Measurements from ENCODE around the gene NLRC3. TPM values are rescaled to one million over a fixed set of nuclear protein-coding genes. Genes with fewer than 3 reads are reported as not detected.

NLRC3 gene
- total and polyA plus RNA-seq, 2 donors (not counting 1 experiment from before 2014, with no cell fraction given), result 28.8 to 35.7 TPM

GRCh38 chr16:3589001-3589400, 11.8 kb upstream of the NLRC3 start:
- CTCF ChIA-PET, result no interaction called here
- no peak overlapping the region for H3K9ac ChIP-seq (ENCODE audit: low read length)
- H3K4me3 ChIP-seq (ENCODE audit: control extremely low read depth in 1 of 5, extremely low read depth in 1 of 5, insufficient read depth in 1 of 5, low read depth in 2 of 5, low read length in 4 of 5), result no peak overlapping the region
- intact Hi-C loops (cut with micrococcal nuclease), result no loop called here
- H3K27ac ChIP-seq (ENCODE audit: low read length in 2 of 2), result no peak overlapping the region
- H3K4me2 ChIP-seq (replicated peaks; ENCODE audit: low read depth, low read length, poor library complexity, severe bottlenecking), result no peak overlapping the region
- POLR2A ChIA-PET, result no interaction called here
- Mint-ChIP-seq H3K27ac (no peak overlapping the region), H3K27me3 (no peaks in the 10 kb centered on the region), H3K4me3 (no peak overlapping the region), H3K4me1 (peaks cover 23% of the 10 kb centered on the region), H3K9me3 (ENCODE audit: insufficient read depth) (no peaks in the 10 kb centered on the region)
- H2AFZ ChIP-seq (ENCODE audit: insufficient read depth, low read depth, low read length, poor library complexity, severe bottlenecking), result no peak overlapping the region
- DNase-seq (no peak), ATAC-seq (ENCODE audit: low read depth) (no peak)
- 96% methylated on average over 22 of the region's 22 CpGs for WGBS (ENCODE audit: insufficient coverage)
- no peaks in the 10 kb centered on the region for H4K20me1 ChIP-seq (ENCODE audit: control insufficient read depth, insufficient read depth, low read length, poor library complexity, severe bottlenecking)
- no peaks in the 10 kb centered on the region for H3K27me3 ChIP-seq (replicated peaks in 1 of 4; ENCODE audit: control extremely low read depth in 1 of 4, control insufficient read depth in 3 of 4, insufficient read depth in 4 of 4, low read length in 3 of 4)
- peaks cover 0 to 2% (median 0%) of the 10 kb centered on the region in 3 donors for H3K9me3 ChIP-seq (ENCODE audit: control extremely low read depth in 1 of 3, control insufficient read depth in 2 of 3, insufficient read depth in 1 of 3, low read length in 2 of 3)
- no peaks in the 10 kb centered on the region for H3K79me2 ChIP-seq (ENCODE audit: control insufficient read depth, insufficient read depth, low read length)
- H3K36me3 ChIP-seq (replicated peaks in 1 of 2; ENCODE audit: control extremely low read depth in 1 of 2, control insufficient read depth in 1 of 2, extremely low read depth in 1 of 2, insufficient read depth in 2 of 2, low read length in 1 of 2), result peaks cover 0 to 14% of the 10 kb centered on the region in 2 experiments
- H3K4me1 ChIP-seq (ENCODE audit: control insufficient read depth in 2 of 2, insufficient read depth in 2 of 2, low read length in 2 of 2), result peaks cover 0 to 18% of the 10 kb centered on the region in 2 donors
- no peak for TF ChIP-seq CTCF (IDR thresholded peaks at IDR 0.05)

DNA sequence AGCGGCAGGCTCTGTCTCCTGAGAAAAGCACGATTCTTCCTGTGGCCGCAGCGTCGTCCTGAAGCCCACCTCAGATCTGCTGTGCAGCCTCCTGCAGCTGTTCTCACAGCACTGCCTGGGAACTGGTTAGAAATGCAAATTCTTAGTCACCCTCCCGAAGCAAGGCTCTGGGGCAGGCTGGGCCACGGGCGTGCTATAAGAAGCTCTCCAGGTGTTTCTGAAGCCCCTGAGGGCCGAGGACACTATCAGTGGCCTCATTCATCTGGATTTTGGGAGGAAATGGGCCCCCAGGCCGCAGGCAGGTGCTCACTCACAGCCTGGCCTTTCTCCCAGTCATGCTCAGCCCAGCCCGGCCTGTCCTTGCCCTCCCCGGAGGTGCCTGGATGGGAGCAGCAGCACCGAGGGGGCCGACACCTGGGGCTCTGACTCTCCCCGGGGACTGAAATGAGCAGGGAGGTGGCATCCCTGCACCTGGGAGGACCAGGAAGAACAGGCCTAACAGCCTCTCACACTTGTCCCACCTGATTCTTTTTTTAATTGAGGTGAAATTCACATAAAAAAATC, 10.4 kb upstream of the NLRC3 start:
- Histone ChIP-seq H3K79me2 (ENCODE audit: control insufficient read depth, insufficient read depth, low read length) (no peaks in the 10 kb centered on the region), H3K9me3 (ENCODE audit: control extremely low read depth in 1 of 3, control insufficient read depth in 2 of 3, insufficient read depth in 1 of 3, low read length in 2 of 3) (peaks cover 0 to 2% (median 0%) of the 10 kb centered on the region in 3 donors), H3K27me3 (replicated peaks in 1 of 4; ENCODE audit: control extremely low read depth in 1 of 4, control insufficient read depth in 3 of 4, insufficient read depth in 4 of 4, low read length in 3 of 4) (no peaks in the 10 kb centered on the region), H3K36me3 (replicated peaks in 1 of 2; ENCODE audit: control extremely low read depth in 1 of 2, control insufficient read depth in 1 of 2, extremely low read depth in 1 of 2, insufficient read depth in 2 of 2, low read length in 1 of 2) (peaks cover 0 to 15% of the 10 kb centered on the region in 2 experiments), H2AFZ (ENCODE audit: insufficient read depth, low read depth, low read length, poor library complexity, severe bottlenecking) (peak overlapping the region; percentile 60), H3K4me1 (ENCODE audit: control insufficient read depth in 2 of 2, insufficient read depth in 2 of 2, low read length in 2 of 2) (peaks cover 0 to 18% of the 10 kb centered on the region in 2 donors), H4K20me1 (ENCODE audit: control insufficient read depth, insufficient read depth, low read length, poor library complexity, severe bottlenecking) (no peaks in the 10 kb centered on the region), H3K27ac (ENCODE audit: low read length in 2 of 2) (peak overlapping the region; percentile 36 to 54), H3K9ac (ENCODE audit: low read length) (no peak overlapping the region), H3K4me3 (ENCODE audit: control extremely low read depth in 1 of 5, extremely low read depth in 1 of 5, insufficient read depth in 1 of 5, low read depth in 2 of 5, low read length in 4 of 5) (no peak overlapping the region), H3K4me2 (replicated peaks; ENCODE audit: low read depth, low read length, poor library complexity, severe bottlenecking) (peak overlapping the region; percentile 58)
- peak overlapping the region; percentile 74 for H3K27ac Mint-ChIP-seq
- peaks cover 23% of the 10 kb centered on the region for H3K4me1 Mint-ChIP-seq
- peak overlapping the region; percentile 47 for H3K4me3 Mint-ChIP-seq
- intact Hi-C loops (cut with micrococcal nuclease), result no loop called here
- ATAC-seq (ENCODE audit: low read depth), result peak; percentile 79
- CTCF ChIA-PET, result interaction anchor here (1.7 kb wide), 1 partner anchor 60 kb away, joined by 4 read pairs; no protein-coding TSS in a partner anchor
- TF ChIP-seq EZH2 (IDR thresholded peaks at IDR 0.05; ENCODE audit: borderline replicate concordance, insufficient read depth, low read depth, low read length, poor library complexity, severe bottlenecking), result no peak
- TF ChIP-seq CTCF (IDR thresholded peaks at IDR 0.05), result no peak
- POLR2A ChIA-PET, result no interaction called here
- no peaks in the 10 kb centered on the region for H3K9me3 Mint-ChIP-seq (ENCODE audit: insufficient read depth)
- 40% methylated on average over 13 of the region's 15 CpGs for WGBS (ENCODE audit: insufficient coverage)
- peak; percentile 39 for DNase-seq
- H3K27me3 Mint-ChIP-seq, result no peaks in the 10 kb centered on the region
